ENCODE results near the gene RAD21L1. TPM values are rescaled to one million over a fixed set of nuclear protein-coding genes. Genes with fewer than 3 reads are reported as not detected.

The RAD21L1 gene
- 1 to 10 TPM in 1 of 2 donors, not detected in 1; 1.4 TPM for total RNA-seq
- polyA plus RNA-seq (2013, experiment 1 of 2) = not detected
- not detected for polyA plus RNA-seq (2013, experiment 2 of 2)
- long read RNA-seq, experiment 1 = 0 reads
- long read RNA-seq, experiment 2, partial matches to known transcripts = 0 of 2 reads
- long read RNA-seq, experiment 2, other reads (novel, unspliced or antisense) = 2 of 2 reads
- long read RNA-seq, experiment 3 = 0 reads
- long read RNA-seq, experiment 4 = 0 reads

DNA sequence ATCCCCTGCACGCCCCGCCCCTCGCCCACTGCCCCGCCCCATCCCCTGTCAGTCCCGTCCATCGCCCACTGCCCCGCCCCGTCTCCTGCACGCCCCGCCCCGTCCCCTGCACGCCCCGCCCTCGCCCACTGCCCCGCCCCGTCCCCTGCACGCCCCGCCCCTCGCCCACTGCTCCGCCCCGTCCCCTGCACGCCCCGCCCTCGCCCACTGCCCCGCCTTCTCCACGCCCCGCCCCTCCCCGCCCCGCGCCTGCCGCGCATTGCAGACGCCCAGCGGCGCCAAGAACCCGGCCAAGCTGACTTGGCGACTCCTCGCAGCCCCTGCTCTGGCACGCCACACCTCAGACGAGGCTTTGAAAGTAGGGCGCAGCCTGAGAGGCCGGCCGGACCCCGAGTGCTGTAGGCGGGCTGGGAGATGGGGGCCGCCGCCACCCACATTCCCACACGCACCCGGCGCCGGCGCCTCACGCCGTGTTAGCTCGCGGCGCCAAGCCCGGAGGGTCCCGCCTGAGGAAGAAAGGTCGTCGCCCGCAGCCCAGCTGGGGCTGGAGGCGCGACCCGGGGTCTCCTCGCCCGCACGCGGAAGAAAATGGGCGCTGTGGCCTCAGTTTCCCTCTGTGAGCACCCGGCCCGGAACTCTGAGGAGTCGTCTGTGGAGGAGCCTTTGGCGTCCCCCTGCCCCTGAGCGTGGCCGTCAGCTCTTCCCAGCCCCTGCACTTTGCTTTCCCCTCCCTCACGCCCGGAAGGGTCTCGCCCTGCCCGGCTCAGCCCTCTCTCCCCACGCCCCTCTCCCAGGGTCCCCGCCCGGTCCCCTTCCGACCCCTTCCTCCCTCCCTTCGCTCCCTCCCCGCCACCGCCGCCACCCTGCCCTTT is at the start of gene RAD21L1:
Gene RAD21L1, plus strand, starts transcription at position 262 of the 872 bp plus-strand sequence. CDS start 2,410 bp downstream, outside the sequence.
- Histone ChIP-seq H3K36me3 (ENCODE audit: control insufficient read depth, insufficient read depth, low read length) (no peaks in the 10 kb centered on the region), H3K27ac (ENCODE audit: low read depth, low read length) (no peak within 1 kb of the TSS), H3K4me3 (ENCODE audit: low read length) (peak within 1 kb of the TSS; percentile 79), H3K27me3 (ENCODE audit: control insufficient read depth, insufficient read depth, low read length, poor library complexity, severe bottlenecking) (peaks cover 54% of the 10 kb centered on the region), H3K9me3 (ENCODE audit: control insufficient read depth, low read length) (no peaks in the 10 kb centered on the region), H3K4me1 (ENCODE audit: control insufficient read depth, insufficient read depth, low read length) (no peaks in the 10 kb centered on the region), H3K9ac (ENCODE audit: extremely low read depth, low read length, poor library complexity, severe bottlenecking) (peak within 1 kb of the TSS; percentile 44)
- peak; percentile 99 for DNase-seq
- Mint-ChIP-seq H3K36me3 (ENCODE audit: low read depth) (no peaks in the 10 kb centered on the region), H3K4me3 (peak within 1 kb of the TSS; percentile 70), H3K4me1 (peaks cover 3% of the 10 kb centered on the region), H3K27ac (no peak within 1 kb of the TSS), H3K27me3 (ENCODE audit: insufficient read depth) (peaks cover 65% of the 10 kb centered on the region), H3K9me3 (peaks cover under 1% of the 10 kb centered on the region)
- 0 to 1% methylated on average over 21 to 83 of the region's 88 CpGs for WGBS, 2 experiments (ENCODE audit: insufficient coverage in 1 of 2, insufficient read length in 1 of 2)
- TF ChIP-seq, protein P1, sequence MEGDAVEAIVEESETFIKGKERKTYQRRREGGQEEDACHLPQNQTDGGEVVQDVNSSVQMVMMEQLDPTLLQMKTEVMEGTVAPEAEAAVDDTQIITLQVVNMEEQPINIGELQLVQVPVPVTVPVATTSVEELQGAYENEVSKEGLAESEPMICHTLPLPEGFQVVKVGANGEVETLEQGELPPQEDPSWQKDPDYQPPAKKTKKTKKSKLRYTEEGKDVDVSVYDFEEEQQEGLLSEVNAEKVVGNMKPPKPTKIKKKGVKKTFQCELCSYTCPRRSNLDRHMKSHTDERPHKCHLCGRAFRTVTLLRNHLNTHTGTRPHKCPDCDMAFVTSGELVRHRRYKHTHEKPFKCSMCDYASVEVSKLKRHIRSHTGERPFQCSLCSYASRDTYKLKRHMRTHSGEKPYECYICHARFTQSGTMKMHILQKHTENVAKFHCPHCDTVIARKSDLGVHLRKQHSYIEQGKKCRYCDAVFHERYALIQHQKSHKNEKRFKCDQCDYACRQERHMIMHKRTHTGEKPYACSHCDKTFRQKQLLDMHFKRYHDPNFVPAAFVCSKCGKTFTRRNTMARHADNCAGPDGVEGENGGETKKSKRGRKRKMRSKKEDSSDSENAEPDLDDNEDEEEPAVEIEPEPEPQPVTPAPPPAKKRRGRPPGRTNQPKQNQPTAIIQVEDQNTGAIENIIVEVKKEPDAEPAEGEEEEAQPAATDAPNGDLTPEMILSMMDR (conservative IDR thresholded peaks at IDR 0.05) = no peak

DNA sequence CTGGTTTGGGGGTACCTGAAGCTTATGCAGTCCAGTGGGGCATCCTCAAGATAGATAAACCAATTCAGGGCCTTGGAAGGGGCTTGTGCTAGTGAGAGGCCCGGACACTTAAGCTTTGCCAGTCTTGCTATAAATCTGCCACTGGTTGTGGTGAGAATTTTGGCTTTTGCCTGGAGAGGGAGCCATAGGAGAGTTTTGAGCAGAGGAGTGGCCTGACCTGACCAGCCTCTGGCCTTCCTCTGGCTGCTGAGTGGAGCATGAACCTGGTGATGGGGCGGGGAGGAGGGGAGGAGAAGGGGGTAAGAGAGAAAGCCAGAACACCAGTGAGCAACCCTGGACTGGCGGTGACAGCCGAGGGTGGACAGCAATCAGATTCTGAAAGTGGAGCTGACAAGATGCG is 48.2 kb upstream of the RAD21L1 start:
- WGBS, 2 experiments (ENCODE audit: insufficient coverage in 1 of 2, insufficient read length in 1 of 2) = 84 to 89% methylated on average over 5 of the region's 5 CpGs
- H3K4me3 ChIP-seq (ENCODE audit: low read length) = no peak overlapping the region
- Mint-ChIP-seq H3K9me3 (no peaks in the 10 kb centered on the region), H3K4me3 (no peak overlapping the region), H3K36me3 (ENCODE audit: low read depth) (peaks cover 5% of the 10 kb centered on the region), H3K27ac (no peak overlapping the region), H3K27me3 (ENCODE audit: insufficient read depth) (peaks cover 9% of the 10 kb centered on the region), H3K4me1 (no peaks in the 10 kb centered on the region)
- peaks cover 4% of the 10 kb centered on the region for H3K36me3 ChIP-seq (ENCODE audit: control insufficient read depth, insufficient read depth, low read length)
- no peaks in the 10 kb centered on the region for H3K9me3 ChIP-seq (ENCODE audit: control insufficient read depth, low read length)
- peak; percentile 88 for DNase-seq
- H3K4me1 ChIP-seq (ENCODE audit: control insufficient read depth, insufficient read depth, low read length) = no peaks in the 10 kb centered on the region
- no peak overlapping the region for H3K27ac ChIP-seq (ENCODE audit: low read depth, low read length)
- H3K9ac ChIP-seq (ENCODE audit: extremely low read depth, low read length, poor library complexity, severe bottlenecking) = no peak overlapping the region
- H3K27me3 ChIP-seq (ENCODE audit: control insufficient read depth, insufficient read depth, low read length, poor library complexity, severe bottlenecking) = peaks cover 4% of the 10 kb centered on the region
- TF ChIP-seq, protein P1 (conservative IDR thresholded peaks at IDR 0.05) = peak; percentile 63

DNA sequence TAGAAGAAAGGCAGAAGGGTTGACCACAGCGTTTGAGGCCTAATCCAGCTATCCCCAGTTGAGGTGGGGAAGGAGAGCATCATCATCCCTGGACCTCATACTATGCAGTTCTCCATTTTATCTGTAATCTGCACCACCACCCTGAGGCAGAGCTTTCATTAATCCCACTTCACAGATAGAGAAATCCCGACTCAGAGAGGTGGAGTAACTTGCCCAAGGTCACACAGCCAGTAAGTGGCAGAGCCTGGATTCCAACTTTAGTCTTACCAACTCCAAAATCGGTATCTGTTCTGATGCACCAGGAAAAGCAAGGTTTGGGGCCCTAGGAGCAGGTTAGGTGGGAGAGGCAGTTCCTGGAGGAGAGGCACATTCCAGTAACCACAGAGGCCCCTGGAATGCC is 47.7 kb upstream of the RAD21L1 start:
- no peak for DNase-seq
- H3K36me3 Mint-ChIP-seq (ENCODE audit: low read depth) = peaks cover 5% of the 10 kb centered on the region
- 92 to 100% methylated on average over 2 to 3 of the region's 3 CpGs for WGBS, 2 experiments (ENCODE audit: insufficient coverage in 1 of 2, insufficient read length in 1 of 2)
- TF ChIP-seq, protein P1 (conservative IDR thresholded peaks at IDR 0.05) = no peak
- peaks cover 13% of the 10 kb centered on the region for H3K27me3 Mint-ChIP-seq (ENCODE audit: insufficient read depth)
- Histone ChIP-seq H3K4me3 (ENCODE audit: low read length) (no peak overlapping the region), H3K27ac (ENCODE audit: low read depth, low read length) (no peak overlapping the region), H3K36me3 (ENCODE audit: control insufficient read depth, insufficient read depth, low read length) (peaks cover 4% of the 10 kb centered on the region), H3K9ac (ENCODE audit: extremely low read depth, low read length, poor library complexity, severe bottlenecking) (no peak overlapping the region), H3K4me1 (ENCODE audit: control insufficient read depth, insufficient read depth, low read length) (no peaks in the 10 kb centered on the region), H3K27me3 (ENCODE audit: control insufficient read depth, insufficient read depth, low read length, poor library complexity, severe bottlenecking) (peaks cover 9% of the 10 kb centered on the region), H3K9me3 (ENCODE audit: control insufficient read depth, low read length) (no peaks in the 10 kb centered on the region)
- no peaks in the 10 kb centered on the region for H3K4me1 Mint-ChIP-seq
- H3K27ac Mint-ChIP-seq = no peak overlapping the region
- no peaks in the 10 kb centered on the region for H3K9me3 Mint-ChIP-seq
- H3K4me3 Mint-ChIP-seq = no peak overlapping the region

Data from endodermal cell (in vitro differentiated cells).